ENCODE measurements around the gene OMG.

The OMG gene

DNA sequence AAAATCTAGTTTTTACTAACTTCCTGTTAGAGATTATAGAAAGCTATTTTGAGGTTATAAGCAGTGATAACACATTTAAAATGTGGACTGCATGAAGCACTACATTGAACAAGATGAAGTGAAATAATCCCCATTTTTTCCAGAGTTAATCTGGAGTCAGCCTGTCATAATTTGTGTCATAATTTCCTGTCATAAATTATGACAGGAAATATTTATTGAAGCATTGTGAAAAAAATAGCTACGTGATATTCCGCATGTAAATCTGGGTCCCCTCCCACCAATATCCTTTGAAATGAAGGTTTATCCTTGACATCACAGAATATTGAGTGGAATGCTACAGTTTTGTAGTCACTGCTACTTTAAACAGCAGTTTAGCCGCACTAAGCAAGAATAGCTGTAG is 40.1 kb downstream of the OMG start:
- no peak for FAIRE-seq

DNA sequence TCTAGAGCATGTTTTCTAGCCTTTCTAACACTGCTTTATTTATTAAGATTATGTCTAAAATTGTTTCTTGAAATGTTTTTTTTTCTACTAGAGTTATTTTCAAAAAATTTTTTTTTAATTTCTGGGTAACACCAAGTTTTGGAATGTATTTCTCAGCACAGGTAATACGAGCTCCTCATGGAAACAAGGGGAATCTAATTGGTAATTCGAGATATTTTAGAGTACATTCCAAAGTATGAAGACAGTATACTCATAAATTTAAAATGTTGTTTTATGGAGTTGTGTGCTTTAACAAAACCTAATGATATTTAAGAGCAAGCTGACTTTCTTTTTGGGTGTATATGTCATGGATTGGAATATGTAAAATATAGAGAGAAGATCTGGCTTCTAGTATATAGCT is 42.4 kb downstream of the OMG start:
- no peak for FAIRE-seq

DNA sequence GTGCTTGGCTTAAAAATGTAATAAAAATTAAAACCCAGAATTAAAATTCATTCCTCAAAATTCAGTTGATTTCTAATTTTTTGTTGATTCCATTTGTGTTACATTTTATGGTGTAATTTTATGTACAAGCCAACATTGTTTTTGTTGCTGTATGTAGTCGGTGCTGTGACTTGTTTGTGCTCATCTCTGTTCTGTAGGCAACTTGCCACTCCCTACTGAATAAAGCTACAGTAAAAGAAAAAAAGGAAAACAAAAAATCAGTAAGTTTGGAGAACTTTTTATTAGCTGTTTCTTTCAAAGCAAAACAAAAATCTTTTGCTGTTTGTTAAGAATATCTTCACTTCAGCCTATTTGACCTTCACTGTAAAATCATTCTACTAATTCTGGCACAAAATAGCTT is 44.3 kb downstream of the OMG start:
- no peak for FAIRE-seq

DNA sequence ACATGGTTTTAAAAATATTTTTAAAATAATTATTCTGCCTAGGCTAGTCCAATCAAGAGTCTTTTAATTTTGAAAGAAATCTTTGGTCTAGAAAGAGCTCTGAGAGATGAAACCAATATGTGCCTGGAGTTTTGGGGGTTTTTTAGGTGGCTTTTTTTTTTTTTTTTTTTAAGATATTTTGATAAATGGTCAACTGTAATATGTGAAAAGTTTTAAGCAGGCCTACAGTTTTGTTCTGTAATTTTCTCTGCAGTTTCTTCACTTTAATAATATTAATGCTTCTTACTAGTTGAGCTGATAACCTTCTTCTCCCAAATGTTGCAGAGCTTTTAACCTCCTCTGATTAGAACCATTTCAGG is 45.1 kb downstream of the OMG start:
- no peak for FAIRE-seq

DNA sequence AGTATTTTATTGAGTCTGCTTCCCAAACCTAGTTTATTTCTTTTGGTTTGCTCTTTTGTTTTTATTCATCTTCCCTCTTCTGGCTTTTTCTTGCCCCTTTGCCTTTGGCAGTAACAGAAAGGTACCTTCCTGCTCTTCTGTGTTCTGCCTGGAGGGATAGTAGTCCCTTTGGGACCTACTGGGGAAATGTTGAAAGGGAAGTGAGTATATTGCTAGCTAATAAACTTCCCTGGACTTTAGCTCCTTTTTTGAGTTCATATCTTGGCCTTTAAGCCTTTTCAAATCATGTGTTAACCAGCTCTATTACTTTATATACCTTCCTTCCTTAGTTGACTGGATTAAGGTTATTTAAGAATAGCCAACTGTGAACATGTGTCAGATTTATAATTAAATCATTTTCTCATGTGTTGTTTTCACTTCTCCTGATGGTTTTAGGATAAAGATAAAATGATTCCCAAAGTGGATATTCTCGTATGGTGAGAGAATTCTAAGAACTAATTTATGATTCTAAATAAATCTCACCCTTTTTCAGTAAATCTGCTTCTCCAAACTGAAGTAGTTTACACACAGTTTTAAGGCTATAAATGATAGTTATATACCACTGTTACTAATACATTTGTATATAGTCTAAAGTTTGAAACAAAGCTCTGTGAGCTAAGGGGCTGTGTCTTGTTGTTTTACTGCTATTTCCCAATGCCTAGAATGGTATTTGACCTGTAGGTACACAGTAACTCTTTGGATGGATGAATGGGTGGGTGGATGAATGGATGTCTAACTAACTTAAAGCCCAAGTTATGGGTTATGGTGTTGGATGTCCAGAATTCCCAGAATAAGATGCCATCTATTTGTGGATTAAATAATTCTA is 45.7 kb downstream of the OMG start:
- no peak for FAIRE-seq

DNA sequence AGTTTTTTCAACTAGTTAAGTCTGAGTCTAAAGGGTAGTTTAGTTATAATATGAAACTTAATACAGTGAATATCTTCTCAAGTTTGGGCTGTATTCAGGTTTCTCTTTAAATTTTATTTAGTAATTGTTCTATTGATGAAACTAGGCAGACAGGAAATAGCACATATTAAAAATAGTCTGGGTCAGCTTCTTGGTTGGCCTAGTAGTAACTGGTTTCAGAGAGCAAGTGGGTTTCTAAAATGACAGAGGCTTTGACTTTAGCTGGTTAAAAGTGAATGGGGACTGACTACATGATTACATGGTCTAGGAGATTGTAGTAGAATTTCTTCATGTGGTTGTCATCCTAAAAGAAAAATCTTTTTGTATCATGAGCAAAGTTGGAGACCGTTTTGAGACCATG is 46.8 kb downstream of the OMG start:
- FAIRE-seq = no peak

DNA sequence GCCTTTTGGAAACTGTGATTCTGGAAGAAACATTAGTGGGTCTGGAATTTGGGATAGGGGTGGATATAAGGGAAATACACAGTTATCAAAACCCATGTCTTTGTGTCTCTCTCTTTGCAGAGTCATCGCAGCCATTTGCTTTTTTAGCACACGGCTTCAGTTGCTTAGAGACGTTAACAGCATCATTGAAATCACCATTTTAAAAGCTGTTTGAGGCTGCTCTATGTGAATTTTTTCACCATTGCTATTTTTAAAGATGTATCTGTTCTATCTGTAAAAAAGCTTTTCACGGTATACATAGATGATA is 47.3 kb downstream of the OMG start:
- FAIRE-seq = no peak

DNA sequence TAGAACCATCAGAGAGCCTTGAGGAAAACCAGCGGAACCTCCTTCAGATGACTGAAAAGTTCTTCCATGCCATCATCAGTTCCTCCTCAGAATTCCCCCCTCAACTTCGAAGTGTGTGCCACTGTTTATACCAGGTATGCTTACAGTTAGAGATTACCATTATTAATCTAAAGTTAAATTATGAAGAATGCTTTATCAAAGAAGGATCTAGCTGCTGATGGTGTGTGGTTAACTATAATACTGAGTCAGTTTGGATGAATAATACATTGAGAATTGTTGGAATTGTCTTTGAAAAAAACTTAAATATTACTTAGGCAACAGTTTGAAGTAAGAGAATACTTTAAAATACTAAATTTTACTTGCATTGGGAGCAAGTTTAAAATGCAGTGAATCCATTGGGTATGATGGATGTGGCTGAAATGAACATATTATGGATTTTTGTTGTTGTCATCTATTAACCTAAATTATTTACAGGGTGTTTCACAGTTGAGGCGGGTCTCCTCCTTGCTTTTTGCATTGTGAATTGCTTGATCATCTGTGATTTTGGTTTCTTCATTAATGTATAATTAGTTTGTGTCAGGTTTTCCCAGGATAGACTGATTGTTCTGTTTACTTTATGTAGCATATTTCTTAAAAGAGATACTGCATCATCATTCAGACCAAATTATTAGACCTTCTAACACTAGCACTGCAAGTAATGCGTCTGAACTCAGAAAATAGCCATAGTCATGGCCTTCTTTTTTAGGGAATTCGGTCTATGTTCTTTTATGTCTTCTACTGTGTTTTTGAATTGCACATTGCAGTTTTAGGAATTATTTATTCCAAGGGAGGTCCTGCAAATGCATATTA is 47.8 kb downstream of the OMG start:
- FAIRE-seq = no peak

All from TTC549 (cell line).